GM19035 (cell line): Measurements from ENCODE around the gene CACNA1D.

Source experiments
- ATAC-seq: cut with Tn5 transposase; IDR thresholded peaks from one replicate; pipeline ENCODE4 v1.9.1; 2021; ENCODE audit not compliant: unreplicated experiment

The CACNA1D gene

DNA sequence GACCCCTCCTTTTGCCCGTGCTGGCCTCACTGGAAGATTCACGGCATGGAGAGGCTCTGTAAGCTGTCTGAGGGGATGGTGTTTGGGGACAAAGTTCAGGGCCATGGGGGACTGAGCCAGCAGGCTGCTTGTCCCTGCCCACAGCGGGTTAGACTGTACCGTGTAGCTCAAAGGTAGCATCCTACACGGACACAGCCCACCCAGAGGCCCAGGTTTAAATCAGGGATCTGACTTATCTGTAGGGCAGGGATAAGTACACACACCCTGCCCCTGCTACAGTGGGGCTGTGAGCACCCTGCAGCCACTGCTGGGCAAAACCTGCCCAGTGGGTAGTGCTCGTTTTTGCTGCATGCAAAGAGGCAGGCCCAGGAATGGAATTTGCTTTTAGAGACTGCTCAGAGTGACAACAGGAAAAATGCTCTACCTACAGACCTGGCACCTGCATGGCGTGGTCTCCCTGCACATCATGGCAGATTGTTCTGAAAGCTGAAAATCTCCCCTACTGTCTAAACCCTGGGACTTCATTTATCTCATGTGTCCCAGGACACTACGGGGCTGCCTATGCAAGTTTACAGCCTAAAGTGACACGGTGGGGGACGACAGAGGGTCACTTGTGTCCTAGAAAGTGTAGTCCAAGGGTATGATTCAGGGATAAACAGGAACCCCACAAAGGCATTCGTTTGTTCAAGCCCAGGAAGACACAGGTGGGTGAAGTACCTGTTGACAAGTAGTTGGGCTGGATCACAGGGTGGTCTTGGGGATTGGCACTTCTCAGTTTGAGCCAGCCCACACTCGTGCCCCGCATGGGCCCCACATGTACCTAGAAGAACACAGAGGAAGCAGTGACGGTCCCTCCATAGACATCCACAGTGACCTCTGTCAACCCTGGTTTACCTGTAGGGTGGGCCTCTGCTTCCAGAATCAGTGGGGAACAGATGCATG lies 324.1 kb downstream of the CACNA1D start:
- no peak for ATAC-seq

DNA sequence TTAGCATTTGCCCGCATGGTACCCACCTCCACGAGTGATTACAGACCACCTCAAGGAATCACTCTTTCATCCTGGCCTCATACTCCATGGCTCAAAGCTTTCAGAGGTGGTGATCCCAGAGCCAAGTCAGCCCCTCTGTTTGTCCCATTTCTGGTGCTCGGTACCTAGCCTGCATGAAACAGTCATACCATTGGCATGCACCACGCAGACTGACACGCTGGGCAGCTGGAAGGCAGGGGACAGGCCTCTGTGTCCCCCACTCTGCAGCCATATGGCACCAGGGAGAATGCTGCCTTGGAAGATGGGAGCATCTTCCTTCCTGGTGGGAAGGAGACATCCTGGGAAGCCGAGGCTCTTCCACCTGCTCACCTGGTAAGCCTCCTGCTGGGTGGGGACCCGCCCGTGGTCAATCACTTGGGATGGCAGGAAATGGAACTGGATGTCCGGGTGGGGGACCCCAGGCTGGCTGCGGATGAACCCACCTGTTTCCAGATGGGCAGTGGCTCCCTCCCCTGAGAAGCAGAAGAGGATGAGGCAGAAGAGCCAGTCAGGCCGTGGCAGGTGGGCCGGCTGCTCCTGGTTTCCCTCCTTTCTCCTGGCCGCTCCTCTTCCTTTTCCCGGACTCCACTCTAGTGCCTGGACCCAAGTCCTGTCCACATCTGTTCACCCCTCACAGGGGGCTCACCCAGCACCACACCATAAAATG lies 324.9 kb downstream of the CACNA1D start:
- no peak for ATAC-seq

DNA sequence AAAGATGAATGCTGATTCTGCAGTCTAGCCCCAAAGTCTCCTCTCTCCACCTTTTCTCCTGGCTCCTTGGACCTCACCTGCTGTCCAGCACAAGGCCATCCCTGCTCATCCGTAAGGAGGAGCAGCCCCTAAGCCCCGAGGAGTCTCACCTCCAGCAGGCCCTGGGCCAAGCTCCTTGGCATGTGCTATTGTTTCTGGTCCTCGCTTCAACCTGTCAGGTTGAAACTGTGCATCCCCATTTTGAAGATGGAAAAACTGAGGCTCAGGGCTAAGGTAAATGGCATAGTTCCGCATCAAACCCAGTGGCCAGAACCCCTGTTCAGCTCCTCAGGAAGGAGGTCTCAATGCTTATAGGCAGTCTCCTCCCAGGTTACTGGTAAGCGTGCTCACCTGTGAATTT lies 325.7 kb downstream of the CACNA1D start:
- ATAC-seq = no peak

DNA sequence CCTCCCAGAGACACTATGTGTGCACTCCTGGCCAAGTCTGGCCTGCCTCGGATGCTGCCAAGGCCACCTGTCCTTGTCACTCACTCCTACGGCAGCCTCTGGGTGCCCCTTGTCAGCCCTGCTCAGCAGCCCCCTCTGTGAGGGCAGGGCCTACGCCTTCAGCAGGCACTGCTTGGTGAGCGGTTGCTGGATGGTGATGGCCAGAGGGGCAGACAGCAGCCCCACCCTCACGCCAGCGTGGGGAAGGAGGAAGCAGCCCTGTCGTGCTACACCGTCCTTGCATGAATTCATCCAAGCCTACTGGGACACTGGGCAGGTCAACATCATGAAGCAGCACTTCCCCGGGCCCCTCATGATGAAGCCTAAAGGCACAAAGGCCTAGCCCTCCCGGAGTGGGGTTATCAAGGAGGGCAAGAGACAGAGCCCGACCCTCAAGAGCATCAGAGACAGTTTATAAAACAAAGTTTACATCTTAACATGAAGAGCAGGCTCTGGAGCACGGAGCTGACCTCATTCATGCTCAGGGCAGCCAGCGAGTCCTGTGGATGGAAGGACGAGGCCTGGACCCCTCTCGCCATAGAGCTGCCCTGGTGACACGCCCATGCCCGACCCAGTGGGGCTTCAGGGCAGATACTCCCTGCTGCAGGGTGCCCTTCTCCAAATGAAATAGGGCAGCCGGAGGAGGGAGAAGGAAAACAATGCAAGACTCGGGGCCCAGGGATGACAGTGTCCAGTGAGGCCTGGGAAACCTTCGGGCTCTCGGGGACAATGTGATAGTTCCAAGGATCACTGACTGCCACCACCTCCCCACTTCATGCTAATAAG lies 326.6 kb downstream of the CACNA1D start:
- ATAC-seq = no peak

DNA sequence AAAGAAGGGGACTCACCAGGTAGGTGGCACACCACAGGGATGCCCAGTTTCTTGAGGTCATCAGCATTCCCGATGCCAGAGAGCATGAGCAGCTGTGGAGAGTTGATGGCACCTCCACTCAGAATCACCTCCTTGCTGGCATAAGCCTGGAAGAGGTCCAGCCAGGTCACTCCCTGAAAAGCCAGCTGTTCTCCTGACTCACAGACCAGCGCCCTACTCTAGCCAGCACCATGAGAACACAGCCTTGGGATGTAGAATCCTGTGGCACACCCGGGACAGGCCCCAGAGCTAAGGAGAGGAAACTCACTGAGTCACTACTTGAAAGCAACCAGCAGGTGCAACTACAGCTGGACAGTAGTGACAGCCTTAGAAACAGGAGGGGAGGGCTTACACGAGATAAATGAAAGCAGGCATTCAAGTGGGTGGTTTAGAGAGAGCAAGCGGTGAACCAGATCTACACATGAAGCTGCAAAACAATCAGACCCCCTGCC lies 327.3 kb downstream of the CACNA1D start:
- no peak for ATAC-seq

DNA sequence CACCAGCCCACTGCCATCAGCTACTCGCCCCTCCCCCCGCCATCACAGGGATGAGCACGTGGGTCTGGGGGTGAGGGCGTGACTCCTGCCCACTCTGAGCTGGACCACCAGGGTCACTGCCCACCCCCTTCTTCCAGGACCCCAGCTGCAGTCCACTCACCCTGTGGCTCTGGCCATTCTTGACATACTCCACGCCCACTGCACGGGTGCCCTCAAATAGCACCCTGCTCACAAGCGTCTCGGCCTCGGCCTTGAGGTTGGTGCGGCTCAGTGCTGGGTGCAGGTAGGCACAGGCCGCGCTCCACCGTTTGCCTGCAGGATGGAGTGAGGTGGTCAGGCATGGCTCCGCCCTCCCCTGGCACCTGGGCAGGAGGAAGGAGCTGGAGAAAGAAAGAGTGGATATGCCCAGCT lies 327.9 kb downstream of the CACNA1D start:
- ATAC-seq = no peak

DNA sequence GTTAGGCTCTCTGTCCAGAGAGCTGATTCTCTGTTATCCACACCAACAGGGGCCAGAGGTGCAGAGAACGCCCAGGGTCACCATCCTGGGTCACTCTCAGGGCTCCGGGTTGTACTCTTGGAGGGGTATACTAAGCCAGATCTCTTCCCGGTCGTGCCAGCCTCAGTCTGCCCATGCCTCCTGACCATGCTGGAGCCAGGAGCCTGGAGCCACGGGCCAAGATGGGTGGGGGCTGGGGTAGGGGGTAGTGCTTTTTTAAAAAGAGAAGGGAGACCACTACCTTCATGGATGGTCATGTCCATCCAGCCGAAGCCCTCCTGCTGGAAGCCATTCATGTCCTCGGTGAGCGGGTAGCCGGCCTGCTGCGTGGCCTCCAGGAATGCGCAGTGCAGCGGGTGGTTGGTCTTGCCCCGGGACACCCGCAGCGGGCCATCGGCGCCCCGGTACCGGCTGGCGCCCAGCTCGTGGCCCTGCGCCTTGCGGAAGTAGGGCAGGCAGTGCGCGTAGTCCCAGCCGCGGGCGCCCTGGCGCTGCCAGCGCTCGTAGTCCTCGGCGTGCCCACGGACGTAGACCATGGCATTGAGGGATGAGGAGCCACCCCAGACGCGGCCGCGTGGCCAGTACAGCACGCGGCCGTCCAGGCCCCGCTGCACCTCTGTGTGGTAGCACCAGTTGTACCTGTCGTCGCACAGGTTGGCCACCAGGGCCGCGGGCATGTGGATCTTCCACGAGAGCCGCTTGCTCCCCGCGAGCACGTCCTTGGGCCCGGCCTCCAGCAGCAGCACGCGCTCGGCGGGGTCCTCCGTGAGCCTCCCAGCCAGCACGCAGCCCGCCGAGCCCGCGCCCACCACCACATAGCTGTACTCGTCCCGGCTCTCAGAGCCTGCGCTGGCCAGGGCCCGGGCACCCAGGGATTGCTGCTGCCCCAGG lies 328.9 kb downstream of the CACNA1D start:
- no peak for ATAC-seq

DNA sequence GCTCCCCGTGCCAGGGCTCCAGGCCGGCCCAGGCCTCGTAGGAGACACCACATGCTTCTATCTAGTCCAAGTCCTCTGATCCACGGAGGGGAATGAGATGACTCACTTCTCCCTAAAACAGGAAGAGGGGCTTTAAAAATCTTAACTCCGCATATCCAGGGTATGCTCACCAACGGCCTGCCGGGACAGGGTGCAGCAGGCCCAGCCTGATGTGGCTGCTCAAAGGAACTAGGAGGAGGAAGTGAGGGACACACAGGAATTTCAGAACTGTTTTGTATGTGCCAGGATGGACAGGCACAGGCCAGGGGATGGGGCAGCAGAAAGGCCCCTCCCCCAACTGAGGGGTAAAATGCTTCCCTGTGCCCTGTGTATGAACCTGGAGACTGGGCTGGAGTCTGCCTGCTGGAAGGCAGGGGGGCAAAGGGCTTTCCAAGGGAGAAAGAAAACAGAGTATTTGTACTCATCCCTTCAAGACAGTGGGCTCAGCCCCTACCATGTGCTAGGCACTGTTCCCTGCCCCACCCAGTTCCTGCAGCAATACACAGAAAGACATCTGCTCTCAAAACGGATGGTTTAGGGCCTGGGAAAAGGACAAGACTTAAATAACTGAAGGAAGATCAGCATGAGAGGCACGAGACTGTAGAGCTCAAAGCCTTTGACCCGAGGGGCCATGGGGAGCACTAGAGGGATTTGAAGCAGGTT lies 329.7 kb downstream of the CACNA1D start:
- ATAC-seq = no peak

DNA sequence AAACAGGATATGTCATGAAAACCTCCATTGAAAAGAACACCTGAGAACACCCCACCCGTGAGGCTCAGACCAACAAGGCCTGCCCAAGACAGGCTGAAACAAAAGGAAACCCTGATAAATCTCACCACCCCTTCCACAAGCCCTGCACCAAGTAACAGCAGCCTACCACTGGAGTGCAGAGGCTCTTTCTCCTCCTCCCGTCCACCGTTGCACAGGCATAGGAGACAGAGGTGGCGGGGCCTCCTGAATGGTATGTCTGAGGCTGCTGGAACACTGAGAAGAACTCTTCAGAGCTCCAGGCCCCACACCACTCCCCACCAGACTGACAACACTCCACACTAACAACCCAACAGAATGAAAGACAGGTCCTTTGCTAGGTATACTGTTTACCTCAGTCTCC lies 330.4 kb downstream of the CACNA1D start:
- no peak for ATAC-seq

DNA sequence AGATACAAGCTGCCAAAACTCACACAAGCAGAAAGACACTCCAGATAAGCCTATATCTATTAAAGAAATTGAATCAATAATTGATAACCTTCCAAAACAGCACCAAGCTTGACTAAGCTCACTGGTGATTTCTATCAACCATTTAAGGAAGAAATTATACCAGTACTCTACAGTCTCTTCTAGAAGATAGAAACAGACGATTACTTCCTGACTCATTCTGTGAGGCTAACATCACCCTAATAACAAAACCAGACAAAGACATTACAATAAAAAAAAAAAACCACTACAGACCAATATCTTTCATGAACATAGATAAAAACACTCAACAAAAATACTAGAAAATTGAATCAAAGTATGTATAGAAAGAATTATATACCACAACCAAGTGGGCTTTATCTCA lies 331.6 kb downstream of the CACNA1D start:
- ATAC-seq = no peak

DNA sequence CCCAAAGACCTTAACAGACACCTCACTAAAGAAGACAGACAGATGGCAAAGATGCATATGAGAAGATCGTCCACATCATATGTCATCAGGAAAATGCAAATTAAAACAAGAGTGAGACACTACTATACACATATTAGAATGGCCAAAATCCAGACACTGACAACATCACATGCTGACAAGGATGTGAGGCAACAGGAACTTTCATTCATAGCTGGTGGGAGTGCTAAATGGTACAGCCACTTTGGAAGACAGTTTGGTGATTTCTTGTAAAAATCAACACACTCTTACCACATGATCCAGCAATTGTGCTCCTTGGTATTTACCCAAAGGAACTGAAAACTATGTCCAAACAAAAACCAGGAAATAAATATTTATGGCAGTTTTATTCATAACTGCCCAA lies 334.2 kb downstream of the CACNA1D start:
- ATAC-seq = no peak

DNA sequence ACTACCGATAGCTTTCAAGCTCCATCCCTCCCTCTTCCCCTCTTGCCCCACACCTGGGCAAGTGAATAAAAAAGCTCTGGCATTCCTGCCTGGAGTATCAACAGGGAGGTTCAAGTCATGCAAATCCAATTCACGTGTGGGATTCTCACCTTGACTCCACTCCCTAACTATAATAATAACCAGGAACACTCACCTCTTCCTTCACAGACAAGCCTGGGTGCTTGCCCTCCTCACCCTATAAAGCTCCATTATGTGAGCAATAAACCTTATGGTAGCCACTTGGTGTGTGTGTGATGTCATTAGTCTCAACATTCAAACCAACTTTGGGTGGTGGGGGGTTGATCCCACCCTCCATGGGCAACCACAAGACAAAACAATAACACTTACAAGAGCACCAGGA lies 335.2 kb downstream of the CACNA1D start:
- ATAC-seq = no peak

DNA sequence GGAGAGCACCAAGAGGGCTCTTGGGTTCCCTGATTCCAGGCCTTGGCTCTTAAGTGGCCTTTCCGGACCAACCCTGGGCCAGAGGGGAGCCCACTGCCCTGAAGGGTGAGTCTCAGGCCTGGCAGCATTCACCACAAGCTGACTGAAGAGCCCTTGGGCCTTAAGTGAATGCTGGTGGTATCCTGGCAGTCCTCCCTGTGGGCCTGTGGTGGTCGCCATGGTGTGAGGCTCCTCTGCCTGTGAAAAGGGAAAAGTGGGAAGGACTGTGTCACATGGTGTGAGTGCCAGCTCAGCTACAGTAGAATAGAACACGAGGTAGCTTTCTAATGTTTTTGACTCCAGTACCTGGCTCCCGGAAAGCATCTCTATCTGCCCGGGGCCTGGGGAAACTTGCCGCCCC lies 336.5 kb downstream of the CACNA1D start:
- ATAC-seq = no peak

DNA sequence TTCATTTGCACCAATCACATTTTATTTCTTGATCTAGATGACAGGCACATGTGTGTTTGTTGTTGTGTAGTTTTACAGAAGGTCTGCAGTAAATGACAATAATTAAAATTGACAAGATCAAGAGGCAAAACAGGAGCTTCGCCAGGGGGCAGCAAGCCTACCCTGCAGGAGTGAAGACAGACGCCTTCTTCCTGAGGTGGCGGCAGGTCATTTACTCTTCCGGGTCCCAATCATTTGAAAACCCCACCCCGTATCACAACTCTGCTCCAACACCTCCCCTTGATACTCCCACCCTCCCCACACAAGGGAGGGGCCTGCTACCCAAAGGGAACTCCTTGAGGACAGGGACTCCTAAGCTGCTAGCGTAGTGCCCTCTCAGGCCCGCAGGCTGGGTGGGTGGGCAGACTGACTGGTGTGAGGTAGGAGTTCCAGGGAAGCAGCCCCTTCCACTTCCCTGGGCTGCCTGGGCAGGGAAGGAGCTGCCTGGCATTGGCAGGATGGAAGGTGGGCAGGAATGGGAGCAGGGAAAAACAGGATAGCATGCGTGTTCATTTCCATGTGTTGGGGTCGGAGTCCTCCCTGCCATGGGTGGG lies 338.7 kb downstream of the CACNA1D start:
- no peak for ATAC-seq

DNA sequence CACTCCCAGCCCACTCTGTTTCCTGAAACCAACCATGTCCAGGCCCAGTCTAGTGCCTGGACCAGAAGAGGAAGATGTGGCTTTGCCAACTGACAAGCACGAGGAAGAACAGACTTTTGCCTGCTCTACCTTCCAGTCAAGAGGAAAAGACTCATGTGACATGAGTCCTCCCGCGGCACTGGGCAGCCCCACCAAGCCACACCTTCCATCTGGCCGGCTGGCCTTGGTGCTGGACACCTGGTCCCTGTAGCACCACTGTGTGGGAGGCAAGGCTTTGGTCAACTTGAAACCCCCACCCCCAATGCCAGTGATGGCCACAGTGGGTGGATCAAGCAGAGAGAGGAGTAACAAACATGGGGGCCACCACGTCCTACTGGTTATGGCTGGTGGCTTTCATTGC lies 339.3 kb downstream of the CACNA1D start:
- ATAC-seq = no peak

DNA sequence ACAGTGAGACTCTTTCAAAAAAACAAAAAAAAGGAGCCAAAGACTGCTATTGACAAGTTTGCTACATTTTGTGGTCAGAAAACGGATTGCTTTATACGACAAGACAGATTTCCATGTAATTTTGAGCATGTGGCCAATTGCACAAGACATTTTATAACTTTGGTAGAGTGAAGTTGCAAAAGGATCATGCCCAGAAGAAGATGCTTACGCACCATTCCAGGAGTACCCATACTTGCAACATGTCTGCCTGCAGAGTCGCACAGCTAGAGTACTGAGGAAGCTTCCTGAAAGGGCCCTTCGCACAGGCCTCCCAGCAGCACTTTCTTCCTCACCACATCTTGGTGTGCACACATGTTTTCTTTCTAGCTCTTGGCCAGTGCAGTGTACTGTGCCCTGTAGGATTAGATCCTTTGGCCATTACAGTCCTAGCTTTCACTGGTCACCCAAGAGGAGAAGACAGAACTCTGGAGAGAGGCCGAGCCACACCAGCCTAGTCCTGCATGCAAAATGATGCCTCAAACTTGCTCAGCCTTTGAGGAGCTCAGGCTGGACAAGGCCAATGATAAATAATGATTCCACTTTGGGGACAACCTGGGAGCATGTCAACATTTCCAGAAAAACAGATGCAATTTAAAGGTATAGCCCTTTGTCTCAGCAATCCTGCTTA lies 340.2 kb downstream of the CACNA1D start:
- no peak for ATAC-seq

DNA sequence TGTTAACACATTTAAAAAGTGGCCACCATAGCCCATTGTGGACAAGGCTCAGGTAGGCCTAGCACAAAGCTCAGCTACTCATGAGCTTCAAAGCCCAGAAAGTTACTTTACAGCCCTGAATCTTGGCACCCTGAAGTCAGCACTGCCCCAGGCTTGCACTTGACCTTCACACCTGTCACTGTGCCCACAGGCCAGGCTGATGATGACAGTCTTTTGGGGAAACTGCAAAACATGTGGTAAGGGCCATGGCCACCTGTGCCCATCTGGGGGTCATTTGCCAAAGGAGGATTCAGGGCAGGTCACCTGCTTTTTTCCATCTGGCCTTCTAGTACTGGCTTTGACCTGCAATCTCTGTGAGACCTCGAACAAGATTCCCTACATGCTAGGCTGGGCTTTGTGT lies 340.8 kb downstream of the CACNA1D start:
- no peak for ATAC-seq

DNA sequence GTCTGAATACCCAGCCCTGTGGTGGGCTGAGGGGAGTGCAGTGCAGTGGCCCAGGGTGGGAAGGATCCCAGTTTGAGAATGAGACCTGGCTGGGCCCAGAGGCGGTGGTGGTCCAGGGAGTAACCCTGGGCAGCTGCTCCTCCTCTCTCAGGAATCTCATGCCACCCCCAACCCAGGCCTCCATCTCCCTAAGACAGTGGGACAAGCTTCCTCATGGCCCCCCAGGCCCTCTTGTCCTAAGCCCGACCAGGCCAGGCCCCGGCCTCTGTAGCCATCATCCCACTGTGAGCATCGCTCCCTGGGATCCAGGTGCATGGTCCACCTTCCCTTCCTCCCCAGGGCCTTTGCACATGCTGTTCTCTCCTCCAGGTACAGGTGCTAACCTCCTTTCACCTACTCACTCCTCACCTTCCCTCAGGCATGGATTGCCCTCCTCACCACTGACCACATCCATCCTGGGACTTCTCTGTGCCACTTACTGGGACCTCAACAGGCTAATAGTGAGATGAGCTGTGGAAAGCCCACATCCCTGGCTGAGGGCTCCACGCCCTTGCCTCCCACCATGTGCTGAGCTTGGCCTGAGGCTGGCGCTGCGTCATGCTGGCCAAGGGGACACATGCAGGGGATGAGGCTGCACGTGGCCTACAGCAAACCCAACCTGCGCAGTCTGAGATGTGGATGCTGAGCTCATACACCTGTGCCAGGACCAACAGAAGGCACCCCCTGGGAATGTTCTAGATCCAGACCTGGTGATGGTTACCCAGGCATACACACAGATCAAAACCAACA lies 341.9 kb downstream of the CACNA1D start:
- no peak for ATAC-seq
